ENCODE measurements around the gene PPP2R3A.

PPP2R3A gene, protein sequence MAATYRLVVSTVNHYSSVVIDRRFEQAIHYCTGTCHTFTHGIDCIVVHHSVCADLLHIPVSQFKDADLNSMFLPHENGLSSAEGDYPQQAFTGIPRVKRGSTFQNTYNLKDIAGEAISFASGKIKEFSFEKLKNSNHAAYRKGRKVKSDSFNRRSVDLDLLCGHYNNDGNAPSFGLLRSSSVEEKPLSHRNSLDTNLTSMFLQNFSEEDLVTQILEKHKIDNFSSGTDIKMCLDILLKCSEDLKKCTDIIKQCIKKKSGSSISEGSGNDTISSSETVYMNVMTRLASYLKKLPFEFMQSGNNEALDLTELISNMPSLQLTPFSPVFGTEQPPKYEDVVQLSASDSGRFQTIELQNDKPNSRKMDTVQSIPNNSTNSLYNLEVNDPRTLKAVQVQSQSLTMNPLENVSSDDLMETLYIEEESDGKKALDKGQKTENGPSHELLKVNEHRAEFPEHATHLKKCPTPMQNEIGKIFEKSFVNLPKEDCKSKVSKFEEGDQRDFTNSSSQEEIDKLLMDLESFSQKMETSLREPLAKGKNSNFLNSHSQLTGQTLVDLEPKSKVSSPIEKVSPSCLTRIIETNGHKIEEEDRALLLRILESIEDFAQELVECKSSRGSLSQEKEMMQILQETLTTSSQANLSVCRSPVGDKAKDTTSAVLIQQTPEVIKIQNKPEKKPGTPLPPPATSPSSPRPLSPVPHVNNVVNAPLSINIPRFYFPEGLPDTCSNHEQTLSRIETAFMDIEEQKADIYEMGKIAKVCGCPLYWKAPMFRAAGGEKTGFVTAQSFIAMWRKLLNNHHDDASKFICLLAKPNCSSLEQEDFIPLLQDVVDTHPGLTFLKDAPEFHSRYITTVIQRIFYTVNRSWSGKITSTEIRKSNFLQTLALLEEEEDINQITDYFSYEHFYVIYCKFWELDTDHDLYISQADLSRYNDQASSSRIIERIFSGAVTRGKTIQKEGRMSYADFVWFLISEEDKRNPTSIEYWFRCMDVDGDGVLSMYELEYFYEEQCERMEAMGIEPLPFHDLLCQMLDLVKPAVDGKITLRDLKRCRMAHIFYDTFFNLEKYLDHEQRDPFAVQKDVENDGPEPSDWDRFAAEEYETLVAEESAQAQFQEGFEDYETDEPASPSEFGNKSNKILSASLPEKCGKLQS (N-terminal part only)

GRCh38 chr3:135965506-135966270, at the start of gene PPP2R3A:
Gene PPP2R3A, plus strand, starts transcription at chr3:135965728. Its CDS starts 35,771 bp downstream, at chr3:136001499.
- TF ChIP-seq POLR2A (IDR thresholded peaks at IDR 0.05; ENCODE audit: extremely low read depth, insufficient read length), result no peak
- no peak for TF ChIP-seq MYC (IDR thresholded peaks at IDR 0.05; ENCODE audit: low read depth, low read length)
- TF ChIP-seq CTCF (IDR thresholded peaks at IDR 0.05; ENCODE audit: low read depth, low read length), result no peak
- TF ChIP-seq, protein P1, sequence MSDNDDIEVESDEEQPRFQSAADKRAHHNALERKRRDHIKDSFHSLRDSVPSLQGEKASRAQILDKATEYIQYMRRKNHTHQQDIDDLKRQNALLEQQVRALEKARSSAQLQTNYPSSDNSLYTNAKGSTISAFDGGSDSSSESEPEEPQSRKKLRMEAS (IDR thresholded peaks at IDR 0.05; ENCODE audit: low read depth, low read length), result no peak
- no peak within 1 kb of the TSS for H3K4me3 ChIP-seq (ENCODE audit: low read depth, low read length)
- DNase-seq (ENCODE audit: low read depth), result peak; percentile 53

- no peak overlapping the region for H3K4me3 ChIP-seq (ENCODE audit: low read depth, low read length)
- TF ChIP-seq, protein P1 (IDR thresholded peaks at IDR 0.05; ENCODE audit: low read depth, low read length), result no peak
- no peak for TF ChIP-seq POLR2A (IDR thresholded peaks at IDR 0.05; ENCODE audit: extremely low read depth, insufficient read length)
- no peak for TF ChIP-seq MYC (IDR thresholded peaks at IDR 0.05; ENCODE audit: low read depth, low read length)
- TF ChIP-seq CTCF (IDR thresholded peaks at IDR 0.05; ENCODE audit: low read depth, low read length), result no peak
- no peak for DNase-seq (ENCODE audit: low read depth)
Measured at GRCh38 chr3:135916310-135916709, 49.2 kb upstream of the PPP2R3A start.

DNA sequence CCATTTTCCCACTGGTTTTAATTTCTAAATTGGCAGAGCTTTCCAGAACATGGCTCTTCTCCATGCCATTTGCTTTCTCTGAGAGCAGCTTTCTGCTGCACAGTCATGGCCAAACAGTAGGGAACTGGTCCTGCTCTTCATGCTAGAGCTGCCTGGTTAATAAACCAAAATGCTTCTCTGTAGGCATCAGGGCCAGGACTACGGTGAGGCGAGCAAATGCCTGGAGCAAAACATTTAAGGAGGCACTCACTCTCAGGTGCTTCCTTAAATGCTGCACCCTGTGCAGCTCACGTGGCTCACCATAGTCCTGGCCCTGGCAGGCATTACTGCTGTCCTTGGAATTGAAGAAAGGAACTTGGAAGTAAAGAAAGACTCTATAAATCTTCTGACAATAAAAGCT, 48.5 kb upstream of the PPP2R3A start:
- no peak for DNase-seq (ENCODE audit: low read depth)
- H3K4me3 ChIP-seq (ENCODE audit: low read depth, low read length), result no peak overlapping the region
- TF ChIP-seq CTCF (IDR thresholded peaks at IDR 0.05; ENCODE audit: low read depth, low read length), result no peak
- TF ChIP-seq POLR2A (IDR thresholded peaks at IDR 0.05; ENCODE audit: extremely low read depth, insufficient read length), result no peak
- no peak for TF ChIP-seq MYC (IDR thresholded peaks at IDR 0.05; ENCODE audit: low read depth, low read length)
- TF ChIP-seq, protein P1 (IDR thresholded peaks at IDR 0.05; ENCODE audit: low read depth, low read length), result no peak

GRCh38 chr3:135917927-135918597, 47.5 kb upstream of the PPP2R3A start:
- no peak for DNase-seq (ENCODE audit: low read depth)
- TF ChIP-seq POLR2A (IDR thresholded peaks at IDR 0.05; ENCODE audit: extremely low read depth, insufficient read length), result no peak
- no peak for TF ChIP-seq CTCF (IDR thresholded peaks at IDR 0.05; ENCODE audit: low read depth, low read length)
- no peak for TF ChIP-seq MYC (IDR thresholded peaks at IDR 0.05; ENCODE audit: low read depth, low read length)
- TF ChIP-seq, protein P1 (IDR thresholded peaks at IDR 0.05; ENCODE audit: low read depth, low read length), result no peak
- no peak overlapping the region for H3K4me3 ChIP-seq (ENCODE audit: low read depth, low read length)
